ENCODE measurements around the gene CDC42BPB. TPM values are rescaled to one million over a fixed set of nuclear protein-coding genes. Genes with fewer than 3 reads are reported as not detected.

The CDC42BPB gene
- polyA plus RNA-seq, 3 donors from 2014 or later, result not detected

- no peak for DNase-seq
- no peak overlapping the region for H3K27ac Mint-ChIP-seq
- H3K4me3 Mint-ChIP-seq, result no peak overlapping the region
- peaks cover 4 to 5% of the 10 kb centered on the region in 2 donors for H3K4me1 Mint-ChIP-seq
- no peaks in the 10 kb centered on the region for H3K36me3 Mint-ChIP-seq
- H3K9me3 Mint-ChIP-seq, result no peaks in the 10 kb centered on the region
- peaks cover 0 to 9% (median 2%) of the 10 kb centered on the region in 3 donors for H3K27me3 Mint-ChIP-seq (ENCODE audit: low read depth in 3 of 3)
These were observed 32.3 kb upstream of the CDC42BPB start for GRCh38 chr14:103089386-103090335.

- no peak overlapping the region for H3K4me3 Mint-ChIP-seq
- no peak overlapping the region for H3K27ac Mint-ChIP-seq
- no peak for DNase-seq
- H3K9me3 Mint-ChIP-seq, result no peaks in the 10 kb centered on the region
- peaks cover 0 to 11% (median 2%) of the 10 kb centered on the region in 3 donors for H3K27me3 Mint-ChIP-seq (ENCODE audit: low read depth in 3 of 3)
- peaks cover 4 to 5% of the 10 kb centered on the region in 2 donors for H3K4me1 Mint-ChIP-seq
- no peaks in the 10 kb centered on the region for H3K36me3 Mint-ChIP-seq
These were observed 31.6 kb upstream of the CDC42BPB start for GRCh38 chr14:103088921-103089320.

- no peak for DNase-seq
- peaks cover 4 to 5% of the 10 kb centered on the region in 2 donors for H3K4me1 Mint-ChIP-seq
- H3K9me3 Mint-ChIP-seq, result no peaks in the 10 kb centered on the region
- peaks cover 0 to 11% (median 2%) of the 10 kb centered on the region in 3 donors for H3K27me3 Mint-ChIP-seq (ENCODE audit: low read depth in 3 of 3)
- H3K4me3 Mint-ChIP-seq, result no peak overlapping the region
- no peaks in the 10 kb centered on the region for H3K36me3 Mint-ChIP-seq
- no peak overlapping the region for H3K27ac Mint-ChIP-seq
These were observed 30.0 kb upstream of the CDC42BPB start for GRCh38 chr14:103087343-103087835.

- Mint-ChIP-seq H3K4me1 (peaks cover 4 to 5% of the 10 kb centered on the region in 2 donors), H3K9me3 (no peaks in the 10 kb centered on the region), H3K27me3 (ENCODE audit: low read depth in 3 of 3) (peaks cover 0 to 11% (median 2%) of the 10 kb centered on the region in 3 donors), H3K4me3 (no peak overlapping the region), H3K36me3 (no peaks in the 10 kb centered on the region), H3K27ac (no peak overlapping the region)
- no peak for DNase-seq
These were observed 29.5 kb upstream of the CDC42BPB start for GRCh38 chr14:103086771-103087342.

GRCh38 chr14:103085106-103086091, 28.1 kb upstream of the CDC42BPB start:
- Mint-ChIP-seq H3K27me3 (ENCODE audit: low read depth in 3 of 3) (peaks cover 0 to 3% (median 2%) of the 10 kb centered on the region in 3 donors), H3K9me3 (no peaks in the 10 kb centered on the region), H3K36me3 (no peaks in the 10 kb centered on the region), H3K4me1 (no peaks in the 10 kb centered on the region), H3K4me3 (no peak overlapping the region), H3K27ac (no peak overlapping the region)
- DNase-seq, result no peak

GRCh38 chr14:103084021-103084919, 26.9 kb upstream of the CDC42BPB start, which contains the start of gene LBHD2:
Gene LBHD2, plus strand, starts transcription at chr14:103084210. Its CDS starts 1,803 bp downstream, at chr14:103086013.
- DNase-seq, result no peak
- Mint-ChIP-seq H3K36me3 (no peaks in the 10 kb centered on the region), H3K27me3 (ENCODE audit: low read depth in 3 of 3) (peaks cover 0 to 3% (median 2%) of the 10 kb centered on the region in 3 donors), H3K9me3 (no peaks in the 10 kb centered on the region), H3K4me3 (no peak within 1 kb of the TSS), H3K27ac (no peak within 1 kb of the TSS), H3K4me1 (no peaks in the 10 kb centered on the region)

GRCh38 chr14:103081951-103082350, 24.6 kb upstream of the CDC42BPB start:
- Mint-ChIP-seq H3K36me3 (no peaks in the 10 kb centered on the region), H3K27ac (no peak overlapping the region), H3K4me3 (no peak overlapping the region), H3K4me1 (no peaks in the 10 kb centered on the region), H3K27me3 (ENCODE audit: low read depth in 3 of 3) (peaks cover 0 to 8% (median 2%) of the 10 kb centered on the region in 3 donors), H3K9me3 (no peaks in the 10 kb centered on the region)
- DNase-seq, result no peak

GRCh38 chr14:103078860-103079587, 21.7 kb upstream of the CDC42BPB start:
- H3K27me3 Mint-ChIP-seq (ENCODE audit: low read depth in 3 of 3), result peaks cover 0 to 6% (median 0%) of the 10 kb centered on the region in 3 donors
- no peak overlapping the region for H3K27ac Mint-ChIP-seq
- H3K4me3 Mint-ChIP-seq, result no peak overlapping the region
- no peaks in the 10 kb centered on the region for H3K9me3 Mint-ChIP-seq
- peaks cover 0 to 2% of the 10 kb centered on the region in 2 donors for H3K4me1 Mint-ChIP-seq
- H3K36me3 Mint-ChIP-seq, result no peaks in the 10 kb centered on the region
- DNase-seq, result no peak

GRCh38 chr14:103078420-103078749, 21.0 kb upstream of the CDC42BPB start:
- H3K9me3 Mint-ChIP-seq, result no peaks in the 10 kb centered on the region
- H3K27ac Mint-ChIP-seq, result no peak overlapping the region
- H3K4me3 Mint-ChIP-seq, result no peak overlapping the region

GRCh38 chr14:103074729-103075367, 17.5 kb upstream of the CDC42BPB start:
- H3K27me3 Mint-ChIP-seq (ENCODE audit: low read depth in 3 of 3), result peaks cover 0 to 6% (median 2%) of the 10 kb centered on the region in 3 donors
- H3K4me1 Mint-ChIP-seq, result peaks cover 0 to 2% of the 10 kb centered on the region in 2 donors
- no peaks in the 10 kb centered on the region for H3K36me3 Mint-ChIP-seq
- DNase-seq, result no peak
- no peak overlapping the region for H3K27ac Mint-ChIP-seq
- H3K4me3 Mint-ChIP-seq, result peak overlapping the region; percentile 8 to 45 (median 33)
- H3K9me3 Mint-ChIP-seq, result no peaks in the 10 kb centered on the region

More at GRCh38 chr14:103078420-103078749, 21.0 kb upstream of the CDC42BPB start:
- H3K27me3 Mint-ChIP-seq (ENCODE audit: low read depth in 3 of 3), result peaks cover 0 to 6% (median 2%) of the 10 kb centered on the region in 3 donors
- peak; percentile 50 to 57 (median 55) for DNase-seq
- no peaks in the 10 kb centered on the region for H3K36me3 Mint-ChIP-seq
- peaks cover 0 to 2% of the 10 kb centered on the region in 2 donors for H3K4me1 Mint-ChIP-seq

- H3K36me3 Mint-ChIP-seq, result no peaks in the 10 kb centered on the region
These were observed 16.8 kb upstream of the CDC42BPB start for GRCh38 chr14:103073876-103074728.

More at GRCh38 chr14:103073876-103074728, 16.8 kb upstream of the CDC42BPB start:
- H3K4me1 Mint-ChIP-seq, result peaks cover 0 to 2% of the 10 kb centered on the region in 2 donors
- DNase-seq, result no peak
- peaks cover 0 to 4% (median 2%) of the 10 kb centered on the region in 3 donors for H3K27me3 Mint-ChIP-seq (ENCODE audit: low read depth in 3 of 3)
- H3K27ac Mint-ChIP-seq, result no peak overlapping the region
- H3K9me3 Mint-ChIP-seq, result no peaks in the 10 kb centered on the region
- peak overlapping the region; percentile 8 to 45 (median 33) for H3K4me3 Mint-ChIP-seq
